Activated B cell treated with CpG ODN at 0.5 μM for 24 hours (primary cell): ENCODE data around the gene POLR1G. TPM values are rescaled to one million over a fixed set of nuclear protein-coding genes. Genes with fewer than 3 reads are reported as not detected.
A peak's percentile ranks its signal among the peaks of the same experiment; 100 is the strongest.

Experiments
- ATAC-seq: fragments of 200-7000 bp; cut with Tn5 transposase; one replicate; pipeline ENCODE4 v1.10.0; 2021; ENCODE audit warnings: low read depth, mild to moderate bottlenecking, moderate library complexity
- CTCF ChIA-PET: fragments of 350-600 bp; sonication (Branson Sonifier 250); formaldehyde crosslinking; loops from one replicate; lab custom pipeline; 2021; ENCODE audit warnings: antibody characterized with exemption; lab: Charles Lee
- POLR2A ChIA-PET: fragments of 350-600 bp; sonication (Branson Sonifier 250); formaldehyde crosslinking; loops from one replicate; lab custom pipeline; 2021; ENCODE audit warnings: antibody characterized with exemption; lab: Charles Lee
- DNase-seq: peaks from one replicate; pipeline ENCODE4 v3.0.0; 2022
- H3K27ac Mint-ChIP-seq: one replicate; pipeline ENCODE4 v1.8.0; 2020; ENCODE audit warnings: mixed read lengths
- H3K27me3 Mint-ChIP-seq: one replicate; pipeline ENCODE4 v1.8.0; 2021; ENCODE audit warnings: mixed read lengths
- H3K36me3 Mint-ChIP-seq: one replicate; pipeline ENCODE4 v1.8.0; 2021; ENCODE audit warnings: low read depth, mixed read lengths
- H3K4me1 Mint-ChIP-seq: one replicate; pipeline ENCODE4 v1.8.0; 2021; ENCODE audit warnings: mixed read lengths
- H3K4me3 Mint-ChIP-seq: one replicate; pipeline ENCODE4 v1.8.0; 2020; ENCODE audit warnings: mild to moderate bottlenecking, mixed read lengths
- H3K9me3 Mint-ChIP-seq: one replicate; pipeline ENCODE4 v1.8.0; 2020; ENCODE audit warnings: mixed read lengths
- intact Hi-C: fragments of 100-400 bp; cut with micrococcal nuclease; formaldehyde crosslinking; loops from one replicate; pipeline ENCODE4 v1.15.1; 2024
- total RNA-seq: library from RNA; stranded (reverse); gene quantifications from 2 replicates; pipeline ENCODE4 v1.2.3, GENCODE V29; 2022
- TF ChIP-seq, protein P1 (sequence below): fragments of 200-600 bp; IDR thresholded peaks from one replicate; pipeline ENCODE4 v1.8.0; 2022; ENCODE audit warnings: antibody characterized with exemption, mild to moderate bottlenecking

POLR1G gene
- total RNA-seq, 1 donor from 2014 or later: 6.7 TPM

DNA sequence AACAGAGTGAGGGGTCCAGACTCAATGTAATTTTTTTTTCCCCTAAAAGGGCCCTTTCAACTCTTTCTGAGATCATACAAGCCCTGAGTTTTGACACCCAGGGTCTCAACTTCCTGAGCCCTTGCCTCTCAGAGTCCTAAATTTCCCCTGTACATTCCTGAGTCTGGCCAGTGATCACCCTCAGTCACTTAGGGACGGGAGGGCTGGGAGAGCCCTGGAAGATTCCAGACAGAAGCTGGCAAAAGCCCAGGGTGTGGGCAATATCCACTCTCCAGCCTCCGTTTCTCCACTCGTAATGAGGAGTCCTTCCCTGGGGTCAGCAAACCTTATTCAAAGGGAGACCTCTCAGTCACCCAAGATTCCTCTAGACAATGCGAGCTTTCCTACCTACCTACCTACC is 3.2 kb upstream of the POLR1G start:
- Mint-ChIP-seq H3K27ac (no peak overlapping the region), H3K9me3 (no peaks in the 10 kb centered on the region), H3K36me3 (peaks cover 9% of the 10 kb centered on the region), H3K4me3 (no peak overlapping the region), H3K27me3 (peaks cover 21% of the 10 kb centered on the region), H3K4me1 (peaks cover 39% of the 10 kb centered on the region)
- ChIA-PET POLR2A (interaction anchor here (1.7 to 2.3 kb wide), 2 partner anchors 16 to 75 kb away, joined by 5 to 12 read pairs; no protein-coding TSS in a partner anchor), CTCF (interaction anchor here (0.9 to 5.8 kb wide), 6 partner anchors 10 to 82 kb away, joined by 3 to 52 read pairs (median 7); partner anchors contain the start of gene FOSB)
- DNase-seq: no peak
- intact Hi-C loops: loop anchor here (10.0 kb wide), 3 partner anchors 148 to 462 kb away; partner anchors contain the start of genes FOXA3, MARK4 and SYMPK
- ATAC-seq: no peak
- TF ChIP-seq, protein P1, sequence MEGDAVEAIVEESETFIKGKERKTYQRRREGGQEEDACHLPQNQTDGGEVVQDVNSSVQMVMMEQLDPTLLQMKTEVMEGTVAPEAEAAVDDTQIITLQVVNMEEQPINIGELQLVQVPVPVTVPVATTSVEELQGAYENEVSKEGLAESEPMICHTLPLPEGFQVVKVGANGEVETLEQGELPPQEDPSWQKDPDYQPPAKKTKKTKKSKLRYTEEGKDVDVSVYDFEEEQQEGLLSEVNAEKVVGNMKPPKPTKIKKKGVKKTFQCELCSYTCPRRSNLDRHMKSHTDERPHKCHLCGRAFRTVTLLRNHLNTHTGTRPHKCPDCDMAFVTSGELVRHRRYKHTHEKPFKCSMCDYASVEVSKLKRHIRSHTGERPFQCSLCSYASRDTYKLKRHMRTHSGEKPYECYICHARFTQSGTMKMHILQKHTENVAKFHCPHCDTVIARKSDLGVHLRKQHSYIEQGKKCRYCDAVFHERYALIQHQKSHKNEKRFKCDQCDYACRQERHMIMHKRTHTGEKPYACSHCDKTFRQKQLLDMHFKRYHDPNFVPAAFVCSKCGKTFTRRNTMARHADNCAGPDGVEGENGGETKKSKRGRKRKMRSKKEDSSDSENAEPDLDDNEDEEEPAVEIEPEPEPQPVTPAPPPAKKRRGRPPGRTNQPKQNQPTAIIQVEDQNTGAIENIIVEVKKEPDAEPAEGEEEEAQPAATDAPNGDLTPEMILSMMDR: no peak

DNA sequence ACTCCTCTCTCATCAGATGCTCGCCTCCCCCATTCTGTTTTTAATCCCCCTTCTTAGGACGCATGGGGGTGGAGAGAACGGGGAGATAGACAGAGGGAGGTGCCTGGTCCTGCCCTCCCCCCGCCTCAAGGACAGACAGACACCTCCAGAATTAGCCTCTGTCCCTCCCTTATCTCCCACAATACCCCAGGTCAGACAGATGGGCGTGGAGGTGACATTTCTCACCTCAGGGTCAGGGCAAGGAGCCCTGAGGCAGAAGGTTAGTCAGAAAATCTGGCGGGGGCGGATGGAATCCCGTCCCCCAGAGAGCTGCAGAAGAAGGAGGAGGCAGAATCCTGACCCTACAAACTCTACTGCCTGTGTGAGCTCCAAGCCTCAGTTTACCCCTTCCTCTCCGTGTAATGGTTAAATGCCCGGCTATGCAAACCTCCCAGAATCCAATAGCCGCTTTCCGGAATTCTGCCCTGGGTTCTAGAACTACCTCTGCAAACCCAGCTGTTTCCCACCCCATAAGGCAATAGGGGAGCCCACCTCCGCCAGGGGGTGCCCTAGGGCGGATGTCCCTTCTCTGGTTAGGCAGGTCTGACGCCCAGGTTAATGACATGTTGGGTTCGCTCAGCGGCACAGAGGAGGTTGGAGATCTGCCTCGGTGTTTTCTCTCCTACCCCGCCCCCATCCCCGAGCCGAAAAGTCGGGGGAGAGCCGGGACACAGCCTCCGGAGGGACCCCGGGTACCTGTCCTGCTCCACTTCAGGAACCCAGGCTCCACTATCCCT is 2.5 kb upstream of the POLR1G start:
- CTCF ChIA-PET: interaction anchor here (1.9 to 5.8 kb wide), 4 partner anchors 35 to 82 kb away, joined by 6 to 52 read pairs (median 7); partner anchors contain the start of gene FOSB
- Mint-ChIP-seq H3K27me3 (peaks cover 16% of the 10 kb centered on the region), H3K36me3 (peaks cover 9% of the 10 kb centered on the region), H3K4me1 (peaks cover 36% of the 10 kb centered on the region), H3K27ac (peak overlapping the region; percentile 53), H3K9me3 (no peaks in the 10 kb centered on the region), H3K4me3 (peak overlapping the region; percentile 96)
- TF ChIP-seq, protein P1: no peak
- ATAC-seq (no peak), DNase-seq (peak; percentile 51)
- POLR2A ChIA-PET: interaction anchor here (0.5 to 2.3 kb wide), 4 partner anchors 75 to 483 kb away, joined by 3 to 12 read pairs (median 3); no protein-coding TSS in a partner anchor
- intact Hi-C loops: loop anchor here (10.0 kb wide), 3 partner anchors 149 to 461 kb away; partner anchors contain the start of genes FOXA3, MARK4 and SYMPK

DNA sequence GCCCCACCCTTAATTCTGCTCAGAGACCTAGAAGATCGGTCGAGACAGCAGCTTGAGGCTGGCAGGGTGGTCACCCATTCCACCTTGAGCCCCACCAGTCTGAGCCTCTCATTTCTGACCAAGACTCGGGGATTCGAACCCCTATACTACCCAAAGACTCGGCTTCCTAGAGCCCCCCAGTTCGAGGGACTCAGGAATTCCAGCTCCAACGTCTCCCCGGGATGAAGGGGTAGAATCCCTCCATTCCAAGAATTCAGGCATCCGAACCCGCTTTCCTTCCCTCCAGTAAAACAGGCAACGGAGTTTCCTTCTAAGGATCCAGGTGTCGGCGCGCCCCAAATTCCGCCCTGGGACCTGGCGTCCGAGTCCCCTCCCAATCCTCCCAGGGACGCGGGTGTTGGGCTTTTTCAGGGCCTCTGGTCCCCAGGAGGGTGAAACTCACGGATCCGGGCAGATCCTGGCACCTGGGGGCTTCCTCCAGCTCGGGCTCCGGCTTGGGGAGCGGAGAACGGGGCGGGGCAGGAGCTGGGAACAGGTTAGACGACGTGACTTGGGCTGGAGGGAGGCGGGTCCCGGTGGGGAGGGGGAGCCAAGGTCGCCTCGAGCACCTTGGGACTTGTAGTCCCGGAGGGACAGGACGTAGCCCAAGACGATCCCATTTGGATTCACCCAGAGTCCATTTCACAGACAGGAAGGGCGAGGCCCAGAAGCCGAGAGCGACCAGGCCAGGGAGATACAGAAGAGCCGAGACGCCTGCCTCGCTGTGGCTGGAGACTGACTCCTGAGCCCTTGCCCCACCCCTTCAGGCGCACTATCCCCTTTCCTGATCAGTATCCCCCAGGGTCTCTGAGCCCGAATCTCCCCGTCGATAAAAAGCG is 1.6 kb upstream of the POLR1G start, which contains the start of gene PPP1R13L:
PPP1R13L (minus strand) TSS at position 513 of the 878 bp plus-strand sequence. CDS start 6,751 bp downstream, outside the sequence.
- peaks cover 42% of the 10 kb centered on the region for H3K4me1 Mint-ChIP-seq
- ATAC-seq (peak; percentile 2), DNase-seq (no peak)
- no peaks in the 10 kb centered on the region for H3K9me3 Mint-ChIP-seq
- ChIA-PET POLR2A (interaction anchor here (0.9 to 2.3 kb wide), 3 partner anchors 74 to 482 kb away, joined by 3 to 12 read pairs (median 3); no protein-coding TSS in a partner anchor), CTCF (interaction anchor here (1.0 to 5.8 kb wide), 4 partner anchors 35 to 154 kb away, joined by 3 to 52 read pairs (median 7); no protein-coding TSS in a partner anchor)
- H3K36me3 Mint-ChIP-seq: peaks cover 12% of the 10 kb centered on the region
- H3K27ac Mint-ChIP-seq: peak within 1 kb of the TSS; percentile 95
- peak within 1 kb of the TSS; percentile 96 for H3K4me3 Mint-ChIP-seq
- H3K27me3 Mint-ChIP-seq: peaks cover 16% of the 10 kb centered on the region
- TF ChIP-seq, protein P1: no peak
- intact Hi-C loops: loop anchor here (1.0 to 10.0 kb wide), 5 partner anchors 81 to 460 kb away; partner anchors contain the start of genes CLPTM1, FOXA3, MARK4 and SYMPK

DNA sequence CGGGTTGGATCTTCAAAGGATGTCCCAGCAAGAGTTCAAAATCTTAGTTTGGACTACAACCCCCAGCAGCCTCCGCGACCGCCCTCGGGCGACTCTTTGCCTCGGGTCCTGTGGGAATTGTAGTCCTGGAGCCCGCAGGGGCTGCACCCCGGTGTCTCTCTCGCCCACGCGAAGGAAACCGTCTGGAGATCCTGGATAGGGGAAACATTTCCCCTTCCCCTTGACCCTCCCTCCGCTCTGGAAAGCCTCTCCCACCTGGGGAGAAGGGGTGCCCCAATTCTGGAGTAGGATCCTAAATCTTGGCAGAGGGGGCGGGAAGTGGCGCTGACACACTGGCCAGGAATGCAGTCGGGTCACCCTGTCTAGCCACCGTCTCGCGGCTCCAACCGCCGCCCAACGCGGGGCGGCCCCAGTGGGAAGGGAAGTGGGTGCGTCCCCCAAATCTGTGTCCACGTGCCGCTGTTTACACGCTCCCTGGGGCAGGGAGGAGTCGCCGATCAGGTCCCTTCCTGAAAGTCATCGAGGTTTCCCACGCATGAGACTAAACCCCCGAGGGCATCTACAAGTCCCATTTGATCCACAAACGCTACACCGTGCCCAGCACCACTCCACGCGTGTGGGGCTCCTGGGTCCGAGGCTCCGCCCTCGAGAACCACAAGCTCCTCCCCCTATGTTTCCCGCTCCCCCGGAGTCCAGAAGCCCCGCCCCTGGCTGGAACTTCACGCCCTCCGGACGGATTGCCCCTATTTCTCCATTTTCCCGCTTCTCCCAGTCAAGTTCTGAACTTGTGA is 814 bp upstream of the POLR1G start:
- CTCF ChIA-PET: interaction anchor here (0.7 to 5.8 kb wide), 5 partner anchors 34 to 153 kb away, joined by 3 to 52 read pairs (median 6); partner anchors contain the start of gene FOSB
- H3K4me1 Mint-ChIP-seq: peaks cover 43% of the 10 kb centered on the region
- no peaks in the 10 kb centered on the region for H3K9me3 Mint-ChIP-seq
- peak overlapping the region; percentile 96 for H3K4me3 Mint-ChIP-seq
- H3K36me3 Mint-ChIP-seq: peaks cover 13% of the 10 kb centered on the region
- intact Hi-C loops: loop anchor here (1.0 to 10.0 kb wide), 14 partner anchors 14 to 515 kb away; partner anchors contain the start of genes CLPTM1, ERCC1, ERCC2 and FOXA3
- POLR2A ChIA-PET: interaction anchor here (0.6 to 2.6 kb wide), 10 partner anchors 10 to 458 kb away, joined by 3 to 12 read pairs (median 3); partner anchors contain the start of gene ERCC1
- peaks cover 12% of the 10 kb centered on the region for H3K27me3 Mint-ChIP-seq
- peak; percentile 65 for ATAC-seq
- peak overlapping the region; percentile 95 for H3K27ac Mint-ChIP-seq
- DNase-seq: peak; percentile 76
- TF ChIP-seq, protein P1: no peak
